ENCODE results near the gene AKAP13.

- TF ChIP-seq CTCF (conservative IDR thresholded peaks at IDR 0.05) (no peak), ZFX (IDR thresholded peaks at IDR 0.05) (no peak)
These were observed 182.4 kb downstream of the AKAP13 start for GRCh38 chr15:85562824-85563223.

Data from C4-2B (cell line).